ENCODE results near the gene DES. TPM values are rescaled to one million over a fixed set of nuclear protein-coding genes. Genes with fewer than 3 reads are reported as not detected.

DES gene
- total RNA-seq, 4 donors from 2014 or later = 19.4 to 163 (median 37.8) TPM

DNA sequence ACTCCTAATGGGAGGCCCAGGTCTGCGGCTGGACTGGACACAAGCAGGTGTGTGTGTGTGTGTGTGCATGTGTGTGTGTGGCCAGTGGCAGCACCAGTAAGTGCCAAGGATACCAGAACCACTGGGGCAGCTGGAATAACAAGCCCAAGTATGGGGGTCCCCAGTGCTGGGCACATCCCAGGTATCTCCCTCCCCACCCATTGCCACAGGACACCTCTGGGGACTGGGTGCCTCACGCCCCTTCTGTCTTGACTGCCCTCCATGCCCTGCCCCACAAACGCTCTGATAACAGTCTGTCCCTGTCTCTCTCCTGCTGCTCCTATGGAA, 25.5 kb downstream of the DES start:
- TF ChIP-seq POLR2A (IDR thresholded peaks at IDR 0.05) = no peak
- TF ChIP-seq, protein P1, sequence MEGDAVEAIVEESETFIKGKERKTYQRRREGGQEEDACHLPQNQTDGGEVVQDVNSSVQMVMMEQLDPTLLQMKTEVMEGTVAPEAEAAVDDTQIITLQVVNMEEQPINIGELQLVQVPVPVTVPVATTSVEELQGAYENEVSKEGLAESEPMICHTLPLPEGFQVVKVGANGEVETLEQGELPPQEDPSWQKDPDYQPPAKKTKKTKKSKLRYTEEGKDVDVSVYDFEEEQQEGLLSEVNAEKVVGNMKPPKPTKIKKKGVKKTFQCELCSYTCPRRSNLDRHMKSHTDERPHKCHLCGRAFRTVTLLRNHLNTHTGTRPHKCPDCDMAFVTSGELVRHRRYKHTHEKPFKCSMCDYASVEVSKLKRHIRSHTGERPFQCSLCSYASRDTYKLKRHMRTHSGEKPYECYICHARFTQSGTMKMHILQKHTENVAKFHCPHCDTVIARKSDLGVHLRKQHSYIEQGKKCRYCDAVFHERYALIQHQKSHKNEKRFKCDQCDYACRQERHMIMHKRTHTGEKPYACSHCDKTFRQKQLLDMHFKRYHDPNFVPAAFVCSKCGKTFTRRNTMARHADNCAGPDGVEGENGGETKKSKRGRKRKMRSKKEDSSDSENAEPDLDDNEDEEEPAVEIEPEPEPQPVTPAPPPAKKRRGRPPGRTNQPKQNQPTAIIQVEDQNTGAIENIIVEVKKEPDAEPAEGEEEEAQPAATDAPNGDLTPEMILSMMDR (IDR thresholded peaks at IDR 0.05) = no peak
- 83 to 90% methylated on average over 3 of the region's 3 CpGs for WGBS, 2 donors
- no peak for DNase-seq (ENCODE audit: low spot score in 2 of 2)
- intact Hi-C loops (cut with DNase I; ENCODE audit: low total_unique reads) = no loop called here
- no peak overlapping the region for H3K4me3 ChIP-seq (ENCODE audit: low read depth, poor library complexity, severe bottlenecking)

DNA sequence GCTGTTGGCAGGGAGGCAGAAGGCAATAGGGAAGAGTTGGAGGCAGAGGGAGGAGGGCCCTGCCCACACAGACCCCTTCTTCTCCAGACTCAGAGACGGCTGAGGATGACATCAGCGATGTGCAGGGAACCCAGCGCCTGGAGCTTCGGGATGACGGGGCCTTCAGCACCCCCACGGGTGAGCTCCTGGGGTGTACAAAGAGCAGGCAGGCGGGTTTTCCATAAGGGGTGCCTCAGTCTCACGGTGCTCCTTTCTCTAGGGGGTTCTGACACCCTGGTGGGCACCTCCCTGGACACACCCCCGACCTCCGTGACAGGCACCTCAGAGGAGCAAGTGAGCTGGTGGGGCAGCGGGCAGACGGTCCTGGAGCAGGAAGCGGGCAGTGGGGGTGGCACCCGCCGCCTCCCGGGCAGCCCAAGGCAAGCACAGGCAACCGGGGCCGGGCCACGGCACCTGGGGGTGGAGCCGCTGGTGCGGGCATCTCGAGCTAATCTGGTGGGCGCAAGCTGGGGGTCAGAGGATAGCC, 26.5 kb downstream of the DES start:
- intact Hi-C loops (cut with DNase I; ENCODE audit: low total_unique reads) = no loop called here
- no peak overlapping the region for H3K4me3 ChIP-seq (ENCODE audit: low read depth, poor library complexity, severe bottlenecking)
- DNase-seq (ENCODE audit: low spot score in 2 of 2) = no peak
- WGBS, 2 donors = 75 to 80% methylated on average over 16 to 23 of the region's 23 CpGs
- TF ChIP-seq, protein P1 (IDR thresholded peaks at IDR 0.05) = no peak
- TF ChIP-seq POLR2A (IDR thresholded peaks at IDR 0.05) = no peak

DNA sequence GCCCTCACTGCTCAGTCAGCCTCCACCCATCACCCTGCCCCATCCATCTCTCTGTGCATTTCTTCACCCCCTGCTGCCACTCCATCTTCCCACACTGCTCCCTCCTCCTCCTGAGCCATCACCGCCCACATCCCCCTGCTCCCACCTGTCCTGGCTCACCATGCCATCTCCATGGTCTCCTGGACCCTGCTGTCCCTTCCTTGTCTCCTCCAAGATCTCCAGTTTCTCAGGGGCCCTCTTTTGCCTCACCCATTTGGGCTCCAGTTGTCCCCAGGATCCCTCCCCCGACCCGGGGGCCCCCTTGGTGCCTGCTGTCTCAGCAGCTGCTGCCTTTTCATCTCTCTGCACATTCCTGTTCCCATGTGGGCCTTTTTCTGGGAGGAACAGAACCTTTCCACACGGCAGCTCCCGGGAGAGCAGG, 27.1 kb downstream of the DES start:
- DNase-seq (ENCODE audit: low spot score in 2 of 2) = no peak
- WGBS, 2 donors = 57 to 74% methylated on average over 5 of the region's 5 CpGs
- intact Hi-C loops (cut with DNase I; ENCODE audit: low total_unique reads) = no loop called here
- no peak for TF ChIP-seq POLR2A (IDR thresholded peaks at IDR 0.05)
- TF ChIP-seq, protein P1 (IDR thresholded peaks at IDR 0.05) = no peak
- H3K4me3 ChIP-seq (ENCODE audit: low read depth, poor library complexity, severe bottlenecking) = no peak overlapping the region

DNA sequence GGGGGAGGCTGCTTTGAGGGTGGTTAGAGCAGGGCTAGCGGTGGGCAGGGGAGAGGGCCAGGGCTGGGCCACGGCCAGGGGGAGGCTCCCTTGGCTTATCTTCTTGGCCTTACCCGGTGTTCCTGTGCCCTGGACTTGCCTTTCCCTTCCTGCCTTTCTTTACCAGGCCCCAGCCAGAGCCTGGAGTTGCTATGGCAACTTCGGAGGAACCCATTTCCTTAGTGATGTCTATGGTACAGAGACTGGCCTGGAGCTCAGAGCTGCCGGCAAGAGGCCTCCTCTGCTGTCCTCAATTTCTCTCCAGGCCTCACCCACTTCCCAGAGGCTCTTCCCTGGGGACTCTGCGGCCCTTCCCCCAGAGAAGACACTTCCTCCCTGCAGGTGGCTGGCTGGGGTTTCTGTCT, 27.9 kb downstream of the DES start:
- no peak for TF ChIP-seq POLR2A (IDR thresholded peaks at IDR 0.05)
- TF ChIP-seq, protein P1 (IDR thresholded peaks at IDR 0.05) = no peak
- intact Hi-C loops (cut with DNase I; ENCODE audit: low total_unique reads) = no loop called here
- 34 to 47% methylated on average over 6 of the region's 6 CpGs for WGBS, 2 donors
- no peak for DNase-seq (ENCODE audit: low spot score in 2 of 2)
- H3K4me3 ChIP-seq (ENCODE audit: low read depth, poor library complexity, severe bottlenecking) = no peak overlapping the region

DNA sequence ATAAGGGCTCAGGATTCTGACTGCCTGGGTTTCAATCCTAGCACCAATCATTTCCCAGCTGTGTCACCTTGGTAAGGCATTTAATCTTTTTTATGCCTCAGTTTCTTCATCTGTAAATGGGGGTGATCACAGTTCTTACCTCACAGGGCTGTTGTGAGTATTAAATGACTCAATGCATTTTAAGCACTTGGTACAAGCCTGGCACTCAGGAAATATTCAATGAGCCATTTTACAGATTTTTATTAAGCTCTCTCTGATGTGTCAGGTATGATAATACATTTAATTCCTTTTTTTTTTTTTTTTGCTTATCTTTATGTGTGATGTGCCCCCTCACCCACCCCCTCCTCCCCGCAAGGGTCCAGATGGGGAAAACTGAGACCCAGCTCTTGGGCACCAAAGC, 28.5 kb downstream of the DES start:
- 100% methylated on average over 1 of the region's 1 CpG for WGBS, 2 donors
- intact Hi-C loops (cut with DNase I; ENCODE audit: low total_unique reads) = no loop called here
- H3K4me3 ChIP-seq (ENCODE audit: low read depth, poor library complexity, severe bottlenecking) = no peak overlapping the region
- no peak for TF ChIP-seq POLR2A (IDR thresholded peaks at IDR 0.05)
- TF ChIP-seq, protein P1 (IDR thresholded peaks at IDR 0.05) = no peak
- no peak for DNase-seq (ENCODE audit: low spot score in 2 of 2)
